ENCODE measurements around the gene CCDC60. TPM values are rescaled to one million over a fixed set of nuclear protein-coding genes. Genes with fewer than 3 reads are reported as not detected.

The CCDC60 gene
- total RNA-seq, 2 donors from 2014 or later = 4.3 to 4.9 TPM

- no peak overlapping the region for H3K4me3 ChIP-seq
- peaks cover 4% of the 10 kb centered on the region for H3K27me3 ChIP-seq (replicated peaks; ENCODE audit: insufficient read depth)
- intact Hi-C loops (cut with DNase I) = no loop called here
- no peak for TF ChIP-seq POLR2A (IDR thresholded peaks at IDR 0.05)
- TF ChIP-seq CTCF (IDR thresholded peaks at IDR 0.05) = no peak
- no peak for TF ChIP-seq POLR2AphosphoS5 (IDR thresholded peaks at IDR 0.05)
- 33% methylated on average over 2 of the region's 2 CpGs for WGBS
- H3K27ac ChIP-seq = no peak overlapping the region
- no peaks in the 10 kb centered on the region for H3K36me3 ChIP-seq
- no peaks in the 10 kb centered on the region for H3K9me3 ChIP-seq
- H3K4me1 ChIP-seq (replicated peaks) = no peaks in the 10 kb centered on the region
- no peak for DNase-seq (ENCODE audit: low spot score)
Observed at GRCh38 chr12:119423285-119423684, 88.8 kb downstream of the CCDC60 start.

DNA sequence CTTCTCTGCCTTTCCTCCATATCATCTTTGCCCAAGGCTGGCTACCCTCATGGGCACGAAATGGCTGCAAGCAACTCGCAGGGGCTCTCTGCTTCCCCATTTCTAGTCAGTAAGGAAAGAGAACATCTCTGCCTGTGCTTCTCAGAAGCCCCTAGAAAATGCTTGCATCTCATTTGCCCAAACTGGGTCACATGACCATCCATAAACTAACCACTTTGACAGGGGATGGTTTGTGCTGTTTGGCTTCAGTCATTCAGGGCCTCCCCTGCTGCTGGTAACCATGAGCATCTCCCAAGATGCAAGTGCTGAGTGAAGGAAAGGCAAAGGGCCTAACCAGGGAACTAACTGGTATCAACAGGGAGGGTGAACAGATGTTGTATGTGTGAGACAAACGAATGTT is 91.1 kb downstream of the CCDC60 start:
- 93% methylated on average over 3 of the region's 3 CpGs for WGBS
- Histone ChIP-seq H3K4me3 (no peak overlapping the region), H3K9me3 (no peaks in the 10 kb centered on the region), H3K36me3 (no peaks in the 10 kb centered on the region), H3K4me1 (replicated peaks) (no peaks in the 10 kb centered on the region), H3K27me3 (replicated peaks; ENCODE audit: insufficient read depth) (peaks cover 4% of the 10 kb centered on the region), H3K27ac (no peak overlapping the region)
- intact Hi-C loops (cut with DNase I) = no loop called here
- TF ChIP-seq CTCF (IDR thresholded peaks at IDR 0.05) (no peak), POLR2A (IDR thresholded peaks at IDR 0.05) (no peak), POLR2AphosphoS5 (IDR thresholded peaks at IDR 0.05) (no peak)
- no peak for DNase-seq (ENCODE audit: low spot score)

DNA sequence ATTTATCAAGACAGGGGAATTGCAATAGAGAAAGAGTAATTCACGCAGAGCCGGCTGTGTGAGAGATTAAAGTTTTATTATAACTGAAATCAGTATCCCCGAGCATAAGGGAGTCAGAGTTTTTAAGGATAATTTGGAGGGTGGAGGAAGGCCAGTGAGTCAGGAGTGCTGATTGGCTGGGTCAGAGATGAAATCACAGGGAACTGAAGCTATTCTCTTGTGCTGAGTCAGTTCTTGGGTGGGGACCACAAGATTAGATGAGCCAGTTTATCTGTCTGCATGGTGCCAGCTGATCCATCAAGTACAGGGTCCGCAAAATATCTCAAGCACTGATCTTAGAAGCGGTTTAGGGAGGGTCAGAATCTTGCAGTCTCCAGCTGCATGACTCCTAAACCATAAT is 96.6 kb downstream of the CCDC60 start:
- WGBS = 94% methylated on average over 5 of the region's 5 CpGs
- no peak for TF ChIP-seq POLR2A (IDR thresholded peaks at IDR 0.05)
- no peak for TF ChIP-seq CTCF (IDR thresholded peaks at IDR 0.05)
- TF ChIP-seq POLR2AphosphoS5 (IDR thresholded peaks at IDR 0.05) = no peak

DNA sequence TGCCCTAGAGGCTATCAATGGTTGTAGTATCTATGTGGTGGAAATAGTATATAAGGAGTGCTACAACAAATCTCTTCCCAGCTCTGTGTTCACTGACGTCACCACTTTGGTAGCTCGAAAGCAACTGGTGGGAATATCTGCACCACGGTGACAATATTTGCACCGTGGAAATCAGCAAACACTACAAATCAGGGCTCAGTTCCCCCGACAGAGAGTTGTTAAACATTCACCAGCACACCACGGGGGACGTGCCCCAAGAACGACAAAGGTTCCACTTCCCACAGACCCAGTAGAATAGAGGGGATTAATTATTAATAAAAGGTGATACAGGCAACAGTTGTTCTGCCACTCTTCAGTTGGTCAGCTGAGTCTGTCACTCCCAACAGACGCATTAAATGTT is 98.4 kb downstream of the CCDC60 start:
- H3K27ac ChIP-seq = no peak overlapping the region
- WGBS = 68% methylated on average over 9 of the region's 9 CpGs
- intact Hi-C loops (cut with DNase I) = no loop called here
- H3K4me1 ChIP-seq (replicated peaks) = no peaks in the 10 kb centered on the region
- no peaks in the 10 kb centered on the region for H3K27me3 ChIP-seq (replicated peaks; ENCODE audit: insufficient read depth)
- no peak for TF ChIP-seq POLR2A (IDR thresholded peaks at IDR 0.05)
- TF ChIP-seq CTCF (IDR thresholded peaks at IDR 0.05) = no peak
- no peak for TF ChIP-seq POLR2AphosphoS5 (IDR thresholded peaks at IDR 0.05)
- no peak for DNase-seq (ENCODE audit: low spot score)
- H3K36me3 ChIP-seq = no peaks in the 10 kb centered on the region
- no peaks in the 10 kb centered on the region for H3K9me3 ChIP-seq
- H3K4me3 ChIP-seq = no peak overlapping the region

More for the DNA sequence above, 96.6 kb downstream of the CCDC60 start:
- Histone ChIP-seq H3K4me3 (no peak overlapping the region), H3K27ac (no peak overlapping the region), H3K36me3 (no peaks in the 10 kb centered on the region), H3K4me1 (replicated peaks) (no peaks in the 10 kb centered on the region), H3K9me3 (no peaks in the 10 kb centered on the region), H3K27me3 (replicated peaks; ENCODE audit: insufficient read depth) (no peaks in the 10 kb centered on the region)
- intact Hi-C loops (cut with DNase I) = no loop called here
- no peak for DNase-seq (ENCODE audit: low spot score)

DNA sequence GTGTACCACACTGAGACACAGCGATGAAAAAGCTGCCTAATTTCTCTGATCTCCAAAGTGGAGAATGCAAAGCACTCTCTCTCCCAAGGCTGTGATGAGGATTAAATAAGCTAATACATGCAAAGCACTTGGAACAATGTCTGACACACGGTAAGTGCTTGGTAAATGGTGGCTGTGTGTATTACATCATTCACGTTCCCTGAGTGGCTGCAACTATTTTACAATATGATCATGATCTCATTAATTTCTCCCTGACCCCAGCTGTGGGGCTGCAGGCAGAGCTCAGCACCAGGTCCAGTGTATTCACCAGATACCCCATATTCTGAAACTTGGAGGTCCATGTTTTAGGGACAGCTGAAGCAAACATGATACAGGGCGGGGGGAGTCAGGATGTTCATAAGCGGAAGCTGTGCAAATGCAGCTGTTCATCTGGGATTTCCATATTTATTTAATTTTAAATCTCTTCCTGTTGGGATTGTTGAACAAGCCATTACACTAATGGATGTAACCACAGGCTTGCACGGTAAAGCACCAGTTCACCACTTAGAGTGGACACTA is 106.4 kb downstream of the CCDC60 start:
- intact Hi-C loops (cut with DNase I) = no loop called here
- Histone ChIP-seq H3K9me3 (no peaks in the 10 kb centered on the region), H3K27ac (no peak overlapping the region), H3K27me3 (replicated peaks; ENCODE audit: insufficient read depth) (no peaks in the 10 kb centered on the region), H3K36me3 (no peaks in the 10 kb centered on the region), H3K4me1 (replicated peaks) (no peaks in the 10 kb centered on the region), H3K4me3 (no peak overlapping the region)
- DNase-seq (ENCODE audit: low spot score) = no peak
- TF ChIP-seq POLR2A (IDR thresholded peaks at IDR 0.05) (no peak), POLR2AphosphoS5 (IDR thresholded peaks at IDR 0.05) (no peak), CTCF (IDR thresholded peaks at IDR 0.05) (no peak)
- WGBS = 86% methylated on average over 6 of the region's 6 CpGs

All from prostate gland (tissue), 2 donors.